Bronchial epithelial cell (primary cell): Measurements from ENCODE around the gene DGKI. TPM values are rescaled to one million over a fixed set of nuclear protein-coding genes. Genes with fewer than 3 reads are reported as not detected.

Experiments
- DNase-seq: peaks from one replicate; pipeline ENCODE4 v3.0.0-alpha.2; 2010; ENCODE audit warnings: low read depth
- FAIRE-seq: peaks from 2 replicates; lab custom pipeline; 2011; peaks lifted over from hg19 to GRCh38; lab: Jason Lieb, UNC
- H3K27me3 ChIP-seq: 2 replicates; pipeline ENCODE4 v1.5.1; 2011; ENCODE audit warnings: low read length; ENCODE audit not compliant: control insufficient read depth, insufficient read depth
- H3K36me3 ChIP-seq: 2 replicates; pipeline ENCODE4 v1.5.1; 2011; ENCODE audit warnings: low read length; ENCODE audit not compliant: control insufficient read depth, insufficient read depth
- H3K4me3 ChIP-seq: 2 replicates; pipeline ENCODE4 v1.5.1; 2011; ENCODE audit warnings: mild to moderate bottlenecking, low read depth, low read length, control low read depth
- CTCF ChIP-seq: IDR thresholded peaks from 2 replicates; pipeline ENCODE4 v1.5.1; 2011; ENCODE audit warnings: mild to moderate bottlenecking, moderate library complexity, low read length, control low read depth, inconsistent platforms; ENCODE audit not compliant: insufficient read depth, severe bottlenecking
- total RNA-seq: library from RNA; depleted of rRNA; stranded (reverse); fragments of >200 nt; gene quantifications from 2 replicates; pipeline ENCODE4 v1.2.1, GENCODE V29; 2014

Gene DGKI
- total RNA-seq, 1 donor from 2014 or later = under 0.01 TPM

DNA sequence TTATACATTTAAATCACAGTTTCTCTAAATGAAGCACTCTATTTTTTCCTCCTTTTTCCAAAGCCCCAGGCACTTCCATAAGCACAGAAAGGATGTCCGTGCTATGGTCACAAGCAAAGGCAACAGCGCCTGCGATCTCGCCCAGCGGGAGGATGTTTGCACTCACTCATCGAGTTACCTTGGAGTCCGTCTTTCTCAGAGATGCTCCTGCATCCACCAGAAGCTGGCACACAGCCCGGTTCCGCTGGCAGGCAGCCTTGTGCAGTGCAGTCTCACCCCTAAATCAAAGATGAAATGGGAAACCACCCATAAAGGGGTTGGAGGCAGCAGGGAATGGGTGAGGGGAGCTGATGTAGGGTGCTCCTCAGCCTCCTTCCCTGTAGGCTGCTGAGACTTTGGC is 451.4 kb downstream of the DGKI start:
- H3K4me3 ChIP-seq = no peak overlapping the region
- no peaks in the 10 kb centered on the region for H3K27me3 ChIP-seq
- no peak for FAIRE-seq
- H3K36me3 ChIP-seq = no peaks in the 10 kb centered on the region
- no peak for DNase-seq
- TF ChIP-seq CTCF = no peak

- Histone ChIP-seq H3K36me3 (no peaks in the 10 kb centered on the region), H3K27me3 (no peaks in the 10 kb centered on the region), H3K4me3 (no peak overlapping the region)
- TF ChIP-seq CTCF = no peak
- FAIRE-seq (no peak), DNase-seq (no peak)
Measured at GRCh38 chr7:137393570-137393969, 453.2 kb downstream of the DGKI start.

DNA sequence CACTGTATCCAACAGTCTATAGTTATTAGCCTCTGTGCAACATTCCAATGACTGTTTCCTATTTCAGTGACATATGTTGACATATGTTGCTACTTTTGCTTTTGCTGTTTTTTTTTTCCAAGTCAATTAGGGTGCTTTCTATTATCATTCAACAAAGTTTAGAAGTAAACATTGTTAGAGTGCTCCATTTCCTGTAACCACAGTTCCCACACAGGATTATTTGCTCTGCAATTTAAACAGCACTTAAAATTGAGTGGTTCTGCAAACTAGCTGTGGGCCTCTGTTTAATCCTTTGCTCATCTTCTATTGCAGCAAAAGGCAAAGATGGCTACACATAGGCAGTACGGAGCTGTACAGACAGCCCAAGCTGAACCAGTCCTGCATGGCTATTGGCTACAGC is 456.7 kb downstream of the DGKI start:
- DNase-seq (no peak), FAIRE-seq (no peak)
- TF ChIP-seq CTCF = no peak
- no peak overlapping the region for H3K4me3 ChIP-seq
- H3K36me3 ChIP-seq = no peaks in the 10 kb centered on the region
- H3K27me3 ChIP-seq = no peaks in the 10 kb centered on the region

DNA sequence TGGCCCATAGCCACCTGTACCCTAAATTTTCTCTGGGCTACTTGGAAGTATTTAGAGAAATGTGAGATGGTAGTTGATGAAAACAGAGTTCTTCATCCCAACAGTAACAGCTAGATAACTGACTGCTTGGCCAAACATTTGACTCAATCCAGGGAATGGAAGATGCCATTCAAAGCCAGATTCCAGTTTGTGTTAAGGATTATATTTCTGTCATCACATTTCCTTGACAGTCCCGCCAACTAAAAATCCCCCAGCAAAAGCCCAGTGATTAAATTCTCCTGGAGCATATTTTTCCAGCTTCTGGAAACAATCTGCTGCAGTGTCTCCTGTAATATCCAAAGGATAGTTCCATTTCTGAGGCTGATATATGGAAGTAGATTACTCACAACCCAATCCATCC is 457.9 kb downstream of the DGKI start:
- FAIRE-seq (no peak), DNase-seq (no peak)
- Histone ChIP-seq H3K27me3 (no peaks in the 10 kb centered on the region), H3K4me3 (no peak overlapping the region), H3K36me3 (no peaks in the 10 kb centered on the region)
- TF ChIP-seq CTCF = no peak

DNA sequence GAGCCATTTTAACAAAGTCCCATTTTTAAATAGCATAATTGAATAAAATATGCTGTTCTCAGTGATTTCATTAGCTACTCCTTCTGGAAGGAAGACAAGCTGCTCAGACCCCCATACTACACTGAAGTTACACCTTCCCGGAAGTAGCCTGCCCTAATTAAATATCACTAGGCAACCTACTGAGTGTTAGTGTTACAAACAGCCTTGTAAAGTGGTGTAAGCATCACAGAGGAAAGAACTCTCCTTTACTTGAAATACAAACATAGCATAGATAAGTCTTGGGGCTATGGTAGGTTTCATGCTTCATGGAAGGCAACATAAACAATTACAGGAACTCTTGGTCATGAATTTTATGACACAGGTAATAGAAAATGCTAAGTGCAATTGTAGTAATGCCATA is 459.8 kb downstream of the DGKI start:
- TF ChIP-seq CTCF = no peak
- no peaks in the 10 kb centered on the region for H3K27me3 ChIP-seq
- no peak for DNase-seq
- H3K36me3 ChIP-seq = no peaks in the 10 kb centered on the region
- no peak for FAIRE-seq
- H3K4me3 ChIP-seq = no peak overlapping the region

- no peak for DNase-seq
- Histone ChIP-seq H3K36me3 (no peaks in the 10 kb centered on the region), H3K27me3 (no peaks in the 10 kb centered on the region), H3K4me3 (no peak overlapping the region)
- no peak for FAIRE-seq
- no peak for TF ChIP-seq CTCF
Measured at GRCh38 chr7:137381045-137381444, 465.7 kb downstream of the DGKI start.
